Measurements from ENCODE around the gene GPSM1.

- TF ChIP-seq CTCF (IDR thresholded peaks at IDR 0.05): no peak
- TF ChIP-seq POLR2A (IDR thresholded peaks at IDR 0.05): no peak
- no peak for TF ChIP-seq EP300 (IDR thresholded peaks at IDR 0.05)
These were observed 49.1 kb downstream of the GPSM1 start for GRCh38 chr9:136376457-136376856.

Data from tibial nerve (tissue), 4 donors.